NCI-H774 (cell line): Measurements from ENCODE around the gene RBFOX2.

Experiments
- DNase-seq: peaks from one replicate; lab custom pipeline; 2025; lab: John Stamatoyannopoulos, UW

The RBFOX2 gene

GRCh38 chr22:35928285-35928798, 100.3 kb downstream of the RBFOX2 start:
- no peak for DNase-seq

- no peak for DNase-seq
These were observed 105.6 kb downstream of the RBFOX2 start for GRCh38 chr22:35923026-35923425.

- peak; percentile 0 for DNase-seq
These were observed 106.8 kb downstream of the RBFOX2 start for GRCh38 chr22:35921777-35922176.

GRCh38 chr22:35921044-35921443, 107.6 kb downstream of the RBFOX2 start:
- no peak for DNase-seq

- no peak for DNase-seq
These were observed 109.6 kb downstream of the RBFOX2 start for GRCh38 chr22:35919002-35919542.

- DNase-seq, result no peak
These were observed 110.2 kb downstream of the RBFOX2 start for GRCh38 chr22:35918456-35918855.

GRCh38 chr22:35917651-35918050, 111.0 kb downstream of the RBFOX2 start:
- no peak for DNase-seq

- no peak for DNase-seq
These were observed 113.1 kb downstream of the RBFOX2 start for GRCh38 chr22:35915477-35916013.

- peak; percentile 67 for DNase-seq
These were observed 113.8 kb downstream of the RBFOX2 start for GRCh38 chr22:35914665-35915476.

- no peak for DNase-seq
These were observed 114.3 kb downstream of the RBFOX2 start for GRCh38 chr22:35914357-35914664.

- no peak for DNase-seq
These were observed 114.7 kb downstream of the RBFOX2 start for GRCh38 chr22:35913925-35914324.

- no peak for DNase-seq
These were observed 116.0 kb downstream of the RBFOX2 start for GRCh38 chr22:35912658-35913057.

- no peak for DNase-seq
These were observed 116.7 kb downstream of the RBFOX2 start for GRCh38 chr22:35911877-35912276.

GRCh38 chr22:35910926-35911325, 117.7 kb downstream of the RBFOX2 start:
- no peak for DNase-seq

- DNase-seq, result no peak
These were observed 118.4 kb downstream of the RBFOX2 start for GRCh38 chr22:35910003-35910769.

GRCh38 chr22:35905894-35906293, 122.7 kb downstream of the RBFOX2 start:
- DNase-seq, result no peak

GRCh38 chr22:35904752-35905151, 123.9 kb downstream of the RBFOX2 start:
- no peak for DNase-seq

- DNase-seq, result no peak
These were observed 124.3 kb downstream of the RBFOX2 start for GRCh38 chr22:35904336-35904692.

- no peak for DNase-seq
These were observed 124.9 kb downstream of the RBFOX2 start for GRCh38 chr22:35903571-35904335.

GRCh38 chr22:35900483-35901168, 128.0 kb downstream of the RBFOX2 start:
- no peak for DNase-seq

- no peak for DNase-seq
These were observed 128.9 kb downstream of the RBFOX2 start for GRCh38 chr22:35899736-35900135.
